Keratinocyte (primary cell): ENCODE data around the gene GPR63. TPM values are rescaled to one million over a fixed set of nuclear protein-coding genes. Genes with fewer than 3 reads are reported as not detected.

Experiments used
- DNase-seq: peaks from one replicate; pipeline ENCODE4 v3.0.0-alpha.2; 2011; ENCODE audit warnings: low read depth, missing footprints, low spot score
- FAIRE-seq: peaks from 2 replicates; lab custom pipeline; 2011; peaks lifted over from hg19 to GRCh38; lab: Jason Lieb, UNC
- H2AFZ ChIP-seq: 2 replicates; pipeline ENCODE4 v1.6.0; 2012; ENCODE audit warnings: low read length, control low read depth, inconsistent platforms; ENCODE audit not compliant: control insufficient read depth
- H3K27ac ChIP-seq: 2 replicates; pipeline ENCODE4 v1.5.1; 2011; ENCODE audit warnings: low read length; ENCODE audit not compliant: control insufficient read depth, insufficient read depth
- H3K27me3 ChIP-seq: 3 replicates; pipeline ENCODE4 v1.6.0; 2011; ENCODE audit warnings: low read length; ENCODE audit not compliant: control insufficient read depth, insufficient read depth; ENCODE audit errors: extremely low read depth
- H3K36me3 ChIP-seq, 2 experiments: 2 replicates in 1 of 2; 3 replicates in 1 of 2; pipeline ENCODE4 v1.5.1; 2011; ENCODE audit warnings: low read length in 2 of 2, mild to moderate bottlenecking in 1 of 2; ENCODE audit not compliant: control insufficient read depth in 2 of 2, insufficient read depth in 2 of 2; ENCODE audit errors: extremely low read depth in 1 of 2
- H3K4me1 ChIP-seq: 3 replicates; pipeline ENCODE4 v1.5.1; 2011; ENCODE audit warnings: low read length; ENCODE audit not compliant: control insufficient read depth, insufficient read depth; ENCODE audit errors: extremely low read depth
- H3K4me2 ChIP-seq: 3 replicates; pipeline ENCODE4 v1.6.0; 2011; ENCODE audit warnings: low read depth, low read length; ENCODE audit not compliant: control insufficient read depth, insufficient read depth; ENCODE audit errors: extremely low read depth
- H3K4me3 ChIP-seq, 3 experiments: fragments of 200-600 bp in 1 of 3; sonication (generic) in 1 of 3; 2 replicates in 2 of 3; 3 replicates in 1 of 3; pipeline ENCODE4 v1.5.1; 2011 to 2016; ENCODE audit warnings: low read length in 3 of 3, mild to moderate bottlenecking in 3 of 3, control low read depth in 2 of 3, inconsistent platforms in 1 of 3, low read depth in 1 of 3, mixed read lengths in 1 of 3, mixed run types in 1 of 3, moderate library complexity in 1 of 3; ENCODE audit not compliant: control insufficient read depth in 2 of 3, insufficient read depth in 2 of 3; ENCODE audit errors: extremely low read depth in 1 of 3
- H3K79me2 ChIP-seq: 2 replicates; pipeline ENCODE4 v1.6.0; 2012; ENCODE audit warnings: low read length; ENCODE audit not compliant: control insufficient read depth, insufficient read depth
- H3K9ac ChIP-seq: 3 replicates; pipeline ENCODE4 v1.6.0; 2011; ENCODE audit warnings: low read length; ENCODE audit not compliant: control insufficient read depth, insufficient read depth; ENCODE audit errors: extremely low read depth
- H3K9me1 ChIP-seq: 3 replicates; pipeline ENCODE4 v1.6.0; 2011; ENCODE audit warnings: low read length; ENCODE audit not compliant: control insufficient read depth, insufficient read depth; ENCODE audit errors: extremely low read depth
- H3K9me3 ChIP-seq: 2 replicates; pipeline ENCODE4 v1.5.1; 2012; ENCODE audit warnings: low read depth, low read length; ENCODE audit not compliant: control insufficient read depth
- H4K20me1 ChIP-seq: 3 replicates; pipeline ENCODE4 v1.6.0; 2011; ENCODE audit warnings: low read length; ENCODE audit not compliant: control insufficient read depth, insufficient read depth; ENCODE audit errors: extremely low read depth
- CTCF ChIP-seq, 3 experiments: IDR thresholded peaks in 1 of 3; conservative IDR thresholded peaks in 1 of 3; optimal IDR thresholded peaks in 1 of 3; 2 replicates in 2 of 3; 3 replicates in 1 of 3; pipeline versions ENCODE3 to v1.5.1; 2011; ENCODE audit warnings: low read length in 3 of 3, mild to moderate bottlenecking in 3 of 3, moderate library complexity in 2 of 3, control low read depth in 1 of 3, inconsistent platforms in 1 of 3; ENCODE audit not compliant: insufficient read depth in 2 of 3; ENCODE audit errors: extremely low read depth in 1 of 3
- EZH2 ChIP-seq: IDR thresholded peaks from one replicate; pipeline ENCODE4 v1.6.1; 2012; ENCODE audit warnings: inconsistent platforms, mild to moderate bottlenecking, low read length, moderate library complexity
- dilution Hi-C: fragments of 300-500 bp; cut with MboI; formaldehyde crosslinking; loops from one replicate; pipeline ENCODE4 v1.7.0; 2020; ENCODE audit warnings: low sequenced_read_pairs; ENCODE audit not compliant: extremely low pct_ligation_motif_present
- polyA plus RNA-seq, 5 experiments: library from polyadenylated mRNA; depleted of rRNA in 3 of 5; stranded (reverse) in 3 of 5; stranded (forward) in 1 of 5; unstranded in 1 of 5; fragments of >200 nt; gene quantifications; 1 replicate in 1 of 5; 2 replicates in 3 of 5; 3 replicates in 1 of 5; pipeline versions ENCODE4 v1.2.1 to v1.2.3, GENCODE V29; 2011 to 2012; ENCODE audit warnings: missing spikeins in 2 of 5, low read depth in 1 of 5, low replicate concordance in 1 of 5

GPR63 gene
- polyA plus RNA-seq, 1 donor (not counting 4 experiments of a cell fraction or from before 2014, with no cell fraction given) = 1.9 TPM

GRCh38 chr6:96844530-96844929 is 7.3 kb upstream of the GPR63 start:
- Histone ChIP-seq H3K4me3 (no peak overlapping the region), H3K79me2 (no peaks in the 10 kb centered on the region), H4K20me1 (no peaks in the 10 kb centered on the region), H3K9ac (no peak overlapping the region), H3K4me2 (no peak overlapping the region), H3K9me3 (no peaks in the 10 kb centered on the region), H3K4me1 (no peaks in the 10 kb centered on the region), H2AFZ (no peak overlapping the region), H3K36me3 (no peaks in the 10 kb centered on the region), H3K9me1 (no peaks in the 10 kb centered on the region), H3K27ac (no peak overlapping the region), H3K27me3 (no peaks in the 10 kb centered on the region)
- FAIRE-seq = no peak
- dilution Hi-C loops = no loop called here
- no peak for DNase-seq
- no peak for TF ChIP-seq CTCF (optimal IDR thresholded peaks at IDR 0.05 in 1 of 3, IDR thresholded peaks at IDR 0.05 in 1 of 3, conservative IDR thresholded peaks at IDR 0.05 in 1 of 3; ENCODE audit: extremely low read depth in 1 of 3, insufficient read depth in 2 of 3, low read length in 3 of 3)
- no peak for TF ChIP-seq EZH2

- Histone ChIP-seq H3K9me3 (no peaks in the 10 kb centered on the region), H3K79me2 (no peaks in the 10 kb centered on the region), H3K9me1 (no peaks in the 10 kb centered on the region), H3K27ac (no peak overlapping the region), H3K4me3 (no peak overlapping the region), H3K4me2 (no peak overlapping the region), H3K9ac (no peak overlapping the region), H3K27me3 (peaks cover 12% of the 10 kb centered on the region), H2AFZ (no peak overlapping the region), H4K20me1 (no peaks in the 10 kb centered on the region), H3K4me1 (peaks cover 3% of the 10 kb centered on the region), H3K36me3 (no peaks in the 10 kb centered on the region)
- DNase-seq (no peak), FAIRE-seq (no peak)
- dilution Hi-C loops = no loop called here
- no peak for TF ChIP-seq CTCF (optimal IDR thresholded peaks at IDR 0.05 in 1 of 3, IDR thresholded peaks at IDR 0.05 in 1 of 3, conservative IDR thresholded peaks at IDR 0.05 in 1 of 3; ENCODE audit: extremely low read depth in 1 of 3, insufficient read depth in 2 of 3, low read length in 3 of 3)
- no peak for TF ChIP-seq EZH2
Observed at GRCh38 chr6:96841345-96841744, 4.1 kb upstream of the GPR63 start.
